SU-DHL-6 (cell line): Measurements from ENCODE around the gene HYDIN.
"Not testable (repeated sequence)": the region's sequence is repeated elsewhere in the genome, so short reads cannot be mapped to it uniquely, and the experiment has no call there.

Experiments used
- EZH2phosphoT487 ChIP-seq: fragments of 200-600 bp; sonication (generic), shearing (Covaris generic); conservative IDR thresholded peaks from 2 replicates; pipeline ENCODE4 v1.6.1; 2018; ENCODE audit warnings: mild to moderate bottlenecking, antibody characterized with exemption, low read length, moderate library complexity, mixed read lengths
- TF ChIP-seq, protein P1 (sequence below): fragments of 200-600 bp; sonication (generic); IDR thresholded peaks from one replicate; pipeline ENCODE4 v1.5.1; 2017; ENCODE audit warnings: antibody characterized with exemption, mild to moderate bottlenecking, low read length, moderate library complexity; ENCODE audit not compliant: insufficient read depth, poor library complexity, severe bottlenecking

DNA sequence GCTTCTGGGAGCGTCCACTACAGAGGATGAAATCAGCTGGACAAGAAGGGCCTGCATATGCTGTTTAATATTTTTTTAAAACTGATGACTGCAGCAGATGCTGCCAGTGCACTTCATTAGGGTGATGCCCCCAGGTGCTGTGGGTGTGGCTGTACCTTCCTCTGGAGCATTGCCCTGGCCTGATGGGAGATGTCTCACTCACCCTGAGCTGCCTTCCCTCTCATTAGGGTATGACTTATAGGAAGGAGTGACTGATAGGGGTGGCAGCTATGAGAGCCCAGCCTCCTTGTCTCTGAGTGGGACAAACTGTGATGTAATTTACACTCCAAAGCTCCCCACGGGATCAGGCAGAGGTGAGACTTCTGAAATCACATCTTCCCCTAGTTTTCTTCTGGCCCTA lies 234.7 kb downstream of the HYDIN start:
- TF ChIP-seq, protein P1, sequence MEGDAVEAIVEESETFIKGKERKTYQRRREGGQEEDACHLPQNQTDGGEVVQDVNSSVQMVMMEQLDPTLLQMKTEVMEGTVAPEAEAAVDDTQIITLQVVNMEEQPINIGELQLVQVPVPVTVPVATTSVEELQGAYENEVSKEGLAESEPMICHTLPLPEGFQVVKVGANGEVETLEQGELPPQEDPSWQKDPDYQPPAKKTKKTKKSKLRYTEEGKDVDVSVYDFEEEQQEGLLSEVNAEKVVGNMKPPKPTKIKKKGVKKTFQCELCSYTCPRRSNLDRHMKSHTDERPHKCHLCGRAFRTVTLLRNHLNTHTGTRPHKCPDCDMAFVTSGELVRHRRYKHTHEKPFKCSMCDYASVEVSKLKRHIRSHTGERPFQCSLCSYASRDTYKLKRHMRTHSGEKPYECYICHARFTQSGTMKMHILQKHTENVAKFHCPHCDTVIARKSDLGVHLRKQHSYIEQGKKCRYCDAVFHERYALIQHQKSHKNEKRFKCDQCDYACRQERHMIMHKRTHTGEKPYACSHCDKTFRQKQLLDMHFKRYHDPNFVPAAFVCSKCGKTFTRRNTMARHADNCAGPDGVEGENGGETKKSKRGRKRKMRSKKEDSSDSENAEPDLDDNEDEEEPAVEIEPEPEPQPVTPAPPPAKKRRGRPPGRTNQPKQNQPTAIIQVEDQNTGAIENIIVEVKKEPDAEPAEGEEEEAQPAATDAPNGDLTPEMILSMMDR = not testable (repeated sequence)
- TF ChIP-seq EZH2phosphoT487 = not testable (repeated sequence)
